ENCODE results near the gene PILRA. TPM values are rescaled to one million over a fixed set of nuclear protein-coding genes. Genes with fewer than 3 reads are reported as not detected.

The PILRA gene
- total and polyA plus RNA-seq, 2 of the 8 experiments (the other 6 are each of a cell fraction or from before 2014, with no cell fraction given): 7.6 to 10.6 TPM

DNA sequence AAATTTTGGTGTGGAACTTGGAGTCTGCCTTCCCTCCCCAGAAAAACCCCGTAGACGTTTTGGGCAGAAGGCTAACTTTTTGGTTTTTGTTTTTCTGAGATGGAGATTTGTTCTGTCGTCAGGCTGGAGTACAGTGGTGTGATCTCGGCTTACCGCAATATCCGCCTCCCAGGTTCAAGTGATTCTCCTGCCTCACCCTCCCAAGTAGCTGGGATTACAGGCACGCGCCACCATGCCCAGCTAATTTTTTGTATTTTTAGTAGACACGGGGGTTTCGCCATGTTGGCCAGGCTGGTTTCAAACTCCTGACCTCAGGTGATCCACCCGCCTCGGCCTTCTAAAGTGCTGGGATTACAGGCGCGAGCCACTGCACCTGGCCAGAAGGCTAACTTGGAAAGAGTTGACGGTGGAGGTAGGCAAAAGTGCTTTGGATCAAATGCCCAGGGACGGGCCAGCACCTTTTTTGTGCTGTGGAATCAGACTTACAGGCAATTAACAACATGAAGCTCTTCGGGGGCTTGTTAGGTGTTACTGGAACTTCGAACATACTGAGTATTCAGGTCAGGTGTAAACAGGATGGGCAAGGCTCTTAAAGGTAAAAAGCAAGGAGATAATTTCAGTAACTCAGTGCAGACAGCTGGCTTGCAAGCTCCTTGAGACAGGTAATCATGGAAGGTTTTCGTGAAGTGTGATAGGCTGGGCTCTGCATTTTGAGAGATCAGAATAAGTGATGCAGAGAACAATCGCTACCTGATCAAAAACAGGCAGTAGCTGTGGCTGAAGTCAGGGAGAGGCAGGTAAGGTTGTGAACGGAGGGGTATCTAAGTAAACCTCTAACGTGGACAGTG is 61.2 kb downstream of the PILRA start:
- H3K4ac ChIP-seq (replicated peaks; ENCODE audit: insufficient read length, low read depth, low read length): no peak overlapping the region
- H3K56ac ChIP-seq (replicated peaks; ENCODE audit: insufficient read length, low read depth, low read length): no peak overlapping the region
- TF ChIP-seq POLR2AphosphoS5 (IDR thresholded peaks at IDR 0.05; ENCODE audit: low read depth, low read length) (no peak), CREB1 (IDR thresholded peaks at IDR 0.05) (no peak), TCF12 (IDR thresholded peaks at IDR 0.05; ENCODE audit: low read depth, low read length) (no peak), EGR1 (IDR thresholded peaks at IDR 0.05; ENCODE audit: borderline replicate concordance, low read depth, low read length) (no peak), SUZ12 (IDR thresholded peaks at IDR 0.05; ENCODE audit: low read length) (no peak), RXRA (IDR thresholded peaks at IDR 0.05; ENCODE audit: insufficient read depth, low read depth, low read length) (no peak), KDM4A (IDR thresholded peaks at IDR 0.05; ENCODE audit: low read depth, low read length, severe bottlenecking) (no peak), SIX5 (IDR thresholded peaks at IDR 0.05; ENCODE audit: low read depth, low read length) (no peak)
- no peak for FAIRE-seq
- peaks cover 4% of the 10 kb centered on the region; the same call in 1 of the 2 replicates for H3K23me2 ChIP-seq (ENCODE audit: low read depth, low read length)
- no peak overlapping the region for H3K23ac ChIP-seq (ENCODE audit: insufficient read length)
- no peak overlapping the region for H4K5ac ChIP-seq (ENCODE audit: insufficient read length, low read depth, low read length)
- H3K9me3 ChIP-seq (ENCODE audit: insufficient read depth in 2 of 2, low read depth in 1 of 2, low read length in 1 of 2): no peaks in the 10 kb centered on the region
- H2BK12ac ChIP-seq (ENCODE audit: low read depth, low read length): 0 out of 2 replicates have a peak overlapping the region, but pooled peaks have one; percentile 17
- H2BK20ac ChIP-seq (ENCODE audit: low read length): no peak overlapping the region
- no peaks in the 10 kb centered on the region for H3K27me3 ChIP-seq (replicated peaks in 1 of 4; ENCODE audit: control insufficient read depth in 3 of 4, extremely low read depth in 1 of 4, insufficient read depth in 3 of 4, low read length in 3 of 4)
- H3K4me1 ChIP-seq (replicated peaks in 1 of 4; ENCODE audit: control insufficient read depth in 3 of 4, insufficient read depth in 4 of 4, low read length in 3 of 4): peaks cover 4 to 17% (median 10%) of the 10 kb centered on the region in 4 experiments
- no peak overlapping the region for H2BK120ac ChIP-seq (replicated peaks; ENCODE audit: low read depth, low read length)
- H3K4me2 ChIP-seq (ENCODE audit: insufficient read depth in 1 of 2, low read depth in 2 of 2, low read length in 2 of 2): peak overlapping the region; percentile 76 to 97
- POLR2A ChIA-PET (ENCODE audit: partially characterized antibody): interaction anchor here (0.6 to 5.2 kb wide), 10 partner anchors 10 to 1045 kb away, joined by 3 to 55 read pairs (median 3); partner anchors contain the start of gene FBXO24
- H3K18ac ChIP-seq (ENCODE audit: extremely low read depth, low read length): no peak overlapping the region
- peak overlapping the region; percentile 68 to 86 (median 83) for H3K4me3 ChIP-seq (ENCODE audit: extremely low read depth in 1 of 4, insufficient read depth in 2 of 4, low read depth in 3 of 4, low read length in 4 of 4)
- H3K9ac ChIP-seq (replicated peaks in 1 of 4; ENCODE audit: extremely low read depth in 1 of 4, low read depth in 3 of 4, low read length in 3 of 4): 0 out of 7 replicates have a peak overlapping the region, but pooled peaks of 1 of the 4 experiments have one; percentile 1
- no peak overlapping the region for H4K91ac ChIP-seq (replicated peaks; ENCODE audit: insufficient read length, low read length)
- H3K14ac ChIP-seq (ENCODE audit: insufficient read length): no peak overlapping the region
- H2AK5ac ChIP-seq (ENCODE audit: low read depth, low read length): no peak overlapping the region
- WGBS, 2 experiments (ENCODE audit: extremely low coverage in 1 of 2, insufficient coverage in 1 of 2, insufficient read length in 1 of 2, insufficient replicate concordance in 2 of 2, low coverage in 1 of 2, low lambda C conversion rate in 2 of 2, missing lambda C conversion rate in 1 of 2): 83% methylated on average over 22 of the region's 22 CpGs; no CpG with 5 or more reads in 1 of the 2 experiments
- H4K8ac ChIP-seq (ENCODE audit: extremely low read depth, insufficient read depth, low read length): no peak overlapping the region
- peaks cover 2 to 44% (median 18%) of the 10 kb centered on the region in 4 experiments; a peak in 6 of 8 replicates for H3K36me3 ChIP-seq (ENCODE audit: control insufficient read depth in 2 of 4, insufficient read depth in 4 of 4, low read length in 3 of 4)
- no peak overlapping the region for H2BK5ac ChIP-seq (ENCODE audit: low read depth, low read length)
- peaks cover 0 to 49% of the 10 kb centered on the region in 2 experiments; a peak in 3 of 4 replicates for H3K79me2 ChIP-seq (ENCODE audit: control insufficient read depth in 1 of 2, insufficient read depth in 2 of 2, low read length in 2 of 2)
- peaks cover 8% of the 10 kb centered on the region in 2 experiments for H4K20me1 ChIP-seq (replicated peaks in 1 of 2; ENCODE audit: control insufficient read depth in 1 of 2, insufficient read depth in 2 of 2, low read length in 2 of 2)
- H3K27ac ChIP-seq (ENCODE audit: low read depth, low read length): no peak overlapping the region; the same call in 1 of the 2 replicates
- H2BK15ac ChIP-seq (ENCODE audit: low read length): no peak overlapping the region
- no peak for DNase-seq (ENCODE audit: low read depth in 1 of 2, low spot score in 2 of 2)
- peaks cover 2% of the 10 kb centered on the region for H3K79me1 ChIP-seq (ENCODE audit: low read depth, low read length)
- H2AFZ ChIP-seq (ENCODE audit: low read length): no peak overlapping the region
- CTCF ChIA-PET (ENCODE audit: partially characterized antibody): interaction anchor here (0.8 to 2.7 kb wide), 6 partner anchors 10 to 35 kb away, joined by 3 to 9 read pairs (median 4); no protein-coding TSS in a partner anchor
